ENCODE data around the gene DHX38. TPM values are rescaled to one million over a fixed set of nuclear protein-coding genes. Genes with fewer than 3 reads are reported as not detected.
A peak's percentile ranks its signal among the peaks of the same experiment; 100 is the strongest.

Gene DHX38
- total and polyA plus RNA-seq, 2 of the 13 experiments (the other 11 are each of a cell fraction or from before 2014, with no cell fraction given): 54.4 to 85.9 TPM

GRCh38 chr16:72098936-72099335 is 5.3 kb downstream of the DHX38 start (continued):
- TF ChIP-seq MXD3 (CRISPR knock-in tag; IDR thresholded peaks at IDR 0.05): peak; percentile 2; the same call in 1 of the 2 replicates
- TF ChIP-seq RBFOX2 (IDR thresholded peaks at IDR 0.05; ENCODE audit: low read depth, low read length): no peak
- 0 out of 2 replicates have a peak, but pooled peaks have one; percentile 8 for TF ChIP-seq ZNF230 (CRISPR knock-in tag; IDR thresholded peaks at IDR 0.05)
- TF ChIP-seq GATAD2A (CRISPR knock-in tag; IDR thresholded peaks at IDR 0.05): no peak

GRCh38 chr16:72099377-72099818 is 5.8 kb downstream of the DHX38 start:
- FAIRE-seq: peak; percentile 98
- H3K36me3 ChIP-seq (replicated peaks in 1 of 2; ENCODE audit: control insufficient read depth in 1 of 2, insufficient read depth in 2 of 2, low read length in 2 of 2): peaks cover 68 to 84% of the 10 kb centered on the region in 2 experiments
- peak; percentile 94 for ATAC-seq
- H3K9me3 ChIP-seq (ENCODE audit: low read length): no peaks in the 10 kb centered on the region
- in situ Hi-C loops (cut with HindIII; ENCODE audit: extremely low pct_ligation_motif_present, low pct_unique_long_range_greater_than_20kb) (no loop called here), intact Hi-C loops (cut with micrococcal nuclease; ENCODE audit: unreplicated experiment) (loop anchor here (1.0 to 5.0 kb wide), 3 partner anchors 33 to 137 kb away; partner anchors contain the start of gene DHODH)
- peaks cover 29% of the 10 kb centered on the region for H3K79me2 ChIP-seq (ENCODE audit: insufficient read depth, low read length)
- no peak overlapping the region for H3K4me3 ChIP-seq (replicated peaks in 1 of 3; ENCODE audit: insufficient read depth in 1 of 3, low read depth in 2 of 3, low read length in 3 of 3)
- no peak overlapping the region for H2AFZ ChIP-seq (ENCODE audit: low read length)
- peaks cover 23% of the 10 kb centered on the region for H3K4me1 ChIP-seq (ENCODE audit: insufficient read depth, low read length)
- no peaks in the 10 kb centered on the region; the same call in none of the 2 replicates for H4K20me1 ChIP-seq (ENCODE audit: insufficient read depth, low read length)
- H3K27me3 ChIP-seq (ENCODE audit: control insufficient read depth in 1 of 2, insufficient read depth in 2 of 2, low read length in 2 of 2): no peaks in the 10 kb centered on the region; a peak in 1 of 5 replicates
- H3K27ac ChIP-seq (ENCODE audit: extremely low read length, insufficient read depth, low read length): no peak overlapping the region
- BruUV-seq (replicated peaks): no TSS peak
- DNase-seq (ENCODE audit: low spot score): peak; percentile 81
- POLR2A ChIA-PET: interaction anchor here (1.1 kb wide), 1 partner anchor 37 kb away, joined by 3 read pairs; the partner anchor contains the start of gene HPR
- CTCF ChIA-PET (ENCODE audit: low intra/inter-chr PET ratio, low total read pairs): interaction anchor here (2.1 kb wide), 1 partner anchor 32 kb away, joined by 58 read pairs; no protein-coding TSS in a partner anchor
- WGBS (ENCODE audit: low lambda C conversion rate): 77% methylated on average over 11 of the region's 12 CpGs
- H3K4me2 ChIP-seq (ENCODE audit: low read depth, low read length): no peak overlapping the region
- no peak overlapping the region for H3K9ac ChIP-seq (ENCODE audit: insufficient read depth, low read depth, low read length)
- TF ChIP-seq ZNF800 (CRISPR knock-in tag; IDR thresholded peaks at IDR 0.05) (no peak), ZNF598 (CRISPR knock-in tag; IDR thresholded peaks at IDR 0.05; ENCODE audit: borderline replicate concordance) (0 out of 2 replicates have a peak, but pooled peaks have one; percentile 84), E2F1 (CRISPR knock-in tag; IDR thresholded peaks at IDR 0.05) (no peak), ZFP91 (CRISPR knock-in tag; IDR thresholded peaks at IDR 0.05; ENCODE audit: borderline replicate concordance) (peak; percentile 57), HDAC2 (CRISPR knock-in tag; IDR thresholded peaks at IDR 0.05) (peak; percentile 22; the same call in 1 of the 2 replicates), ZNF33B (CRISPR knock-in tag; IDR thresholded peaks at IDR 0.05) (no peak), MTERF4 (CRISPR knock-in tag; IDR thresholded peaks at IDR 0.05) (0 out of 2 replicates have a peak, but pooled peaks have one; percentile 41), CTCF (CRISPR knock-in tag; IDR thresholded peaks at IDR 0.05) (peak; percentile 95), DRAP1 (CRISPR knock-in tag; IDR thresholded peaks at IDR 0.05) (0 out of 2 replicates have a peak, but pooled peaks have one; percentile 29)
